Amniotic epithelial cell (primary cell): ENCODE data around the gene NR4A2.

Experiments used
- DNase-seq: peaks from one replicate; pipeline ENCODE4 v3.0.0-alpha.2; 2010; ENCODE audit warnings: low read depth

Gene NR4A2

GRCh38 chr2:156332534-156333273 is at the start of gene NR4A2:
Gene NR4A2 (minus strand): TSS chr2:156332721. CDS start chr2:156330186, 2,535 bp downstream.
- peak; percentile 76 for DNase-seq

GRCh38 chr2:156380117-156380645 is 47.7 kb upstream of the NR4A2 start:
- DNase-seq = peak; percentile 58

- no peak for DNase-seq
Observed at GRCh38 chr2:156379714-156380113, 47.2 kb upstream of the NR4A2 start.

DNA sequence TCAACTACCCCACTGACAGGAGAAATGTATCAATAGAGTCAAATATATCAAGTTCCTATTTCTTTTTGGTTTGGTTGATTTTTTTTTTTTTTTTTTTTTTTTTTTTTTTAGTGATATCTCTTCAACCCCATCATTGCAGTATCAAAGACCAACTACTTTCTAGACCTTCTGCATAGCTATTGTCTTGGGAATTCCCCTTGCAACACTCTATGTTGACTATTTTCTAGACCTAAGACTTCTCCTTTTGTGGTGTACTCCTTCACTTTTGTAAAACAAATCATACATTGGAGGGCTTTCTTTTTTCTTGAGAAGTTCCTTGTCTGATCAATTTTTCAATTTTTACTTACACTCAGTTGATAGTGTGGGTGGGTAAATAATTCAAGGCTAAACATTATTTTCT is 46.5 kb upstream of the NR4A2 start:
- DNase-seq = no peak

DNA sequence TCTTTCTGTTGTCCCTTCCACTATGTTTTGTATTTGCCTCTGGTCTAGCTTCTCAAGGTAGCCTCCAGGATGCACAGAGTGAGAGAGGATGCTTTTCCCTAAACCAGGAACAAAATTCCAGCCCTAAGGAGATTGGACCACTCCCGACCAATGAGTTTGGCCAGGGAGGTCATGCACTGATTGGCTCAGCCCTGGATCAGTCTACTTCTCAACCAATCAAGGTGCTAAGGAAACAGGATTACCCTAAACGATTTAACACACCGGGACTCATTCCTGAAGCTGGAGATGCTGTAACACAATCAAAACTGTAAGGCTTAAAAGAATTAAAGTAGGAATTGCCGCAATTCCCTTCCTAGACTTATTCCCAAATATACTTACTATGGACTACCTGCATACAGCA is 34.2 kb upstream of the NR4A2 start:
- no peak for DNase-seq

- DNase-seq = no peak
Observed at GRCh38 chr2:156363141-156363540, 30.6 kb upstream of the NR4A2 start.

DNA sequence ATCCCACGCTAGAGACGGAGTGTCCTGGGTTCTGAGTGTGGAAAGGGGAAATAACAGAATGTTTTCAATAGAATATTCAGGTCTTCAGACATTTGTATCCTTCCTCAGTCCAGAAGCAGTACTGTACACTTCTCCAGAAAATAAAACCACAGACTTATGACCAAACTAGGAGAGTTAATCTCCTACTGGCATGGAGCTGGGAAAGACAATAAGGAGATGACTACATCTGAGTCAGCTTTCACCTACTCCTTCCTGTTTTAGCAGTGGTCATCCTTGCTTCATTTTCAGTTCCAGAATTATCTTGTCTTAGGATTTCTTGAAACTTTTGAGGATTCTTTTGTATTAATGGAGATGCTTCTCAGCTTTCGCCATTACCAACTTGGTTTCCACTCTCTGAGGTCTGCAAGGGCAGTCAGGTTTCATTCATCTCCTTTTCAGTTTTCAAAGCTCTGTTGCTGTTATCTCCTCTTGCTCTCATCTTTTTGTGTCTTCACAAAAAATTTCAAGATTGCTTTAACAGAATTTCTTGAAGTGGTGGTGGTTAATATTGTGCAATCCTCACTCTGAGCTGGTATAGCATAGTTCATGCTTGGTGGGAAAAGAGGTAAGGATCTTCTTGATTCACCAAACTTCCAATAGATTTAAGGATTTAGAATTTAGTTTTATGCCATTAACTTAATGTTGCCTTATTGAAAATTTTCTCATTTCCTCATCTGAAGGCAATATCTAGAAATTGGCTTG is 23.7 kb upstream of the NR4A2 start:
- peak; percentile 84 for DNase-seq

- DNase-seq = no peak
Observed at GRCh38 chr2:156352911-156353310, 20.4 kb upstream of the NR4A2 start.

DNA sequence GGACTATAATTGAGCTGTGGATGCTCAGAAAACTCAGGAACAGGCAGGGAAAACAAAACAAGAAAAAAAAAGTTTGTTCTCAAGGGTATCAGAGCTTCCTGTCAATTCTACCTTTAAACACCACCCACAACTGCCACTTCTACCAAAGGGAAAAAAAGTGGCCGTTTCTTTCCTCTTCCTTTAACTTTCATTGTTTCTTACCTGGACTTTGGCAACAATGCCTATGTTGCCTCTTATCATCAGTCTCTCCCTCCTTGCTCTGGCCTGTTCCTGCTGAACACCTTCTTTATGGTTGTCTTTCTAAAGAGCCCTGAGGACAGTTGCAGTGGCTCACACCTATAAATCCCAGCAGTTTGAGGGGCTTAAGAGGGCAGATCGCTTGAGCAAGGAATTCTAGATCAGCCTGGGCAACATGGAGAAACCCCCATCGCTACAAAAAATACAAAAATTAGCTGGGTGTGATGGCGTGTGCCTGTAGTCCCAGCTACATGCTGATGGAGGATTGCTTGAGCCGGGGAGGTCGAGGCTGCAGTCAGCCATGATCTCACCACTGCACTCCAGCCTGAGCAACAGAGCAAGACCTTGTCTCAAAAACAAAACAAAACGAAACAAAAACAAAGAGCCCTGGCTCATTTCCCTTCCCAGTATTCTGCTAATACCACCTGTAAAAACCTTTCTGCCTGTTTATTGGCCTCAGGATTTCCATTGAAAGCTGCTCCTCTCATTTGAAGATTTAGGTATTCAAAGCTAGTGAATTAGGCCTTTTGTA is 18.0 kb upstream of the NR4A2 start:
- DNase-seq = no peak

DNA sequence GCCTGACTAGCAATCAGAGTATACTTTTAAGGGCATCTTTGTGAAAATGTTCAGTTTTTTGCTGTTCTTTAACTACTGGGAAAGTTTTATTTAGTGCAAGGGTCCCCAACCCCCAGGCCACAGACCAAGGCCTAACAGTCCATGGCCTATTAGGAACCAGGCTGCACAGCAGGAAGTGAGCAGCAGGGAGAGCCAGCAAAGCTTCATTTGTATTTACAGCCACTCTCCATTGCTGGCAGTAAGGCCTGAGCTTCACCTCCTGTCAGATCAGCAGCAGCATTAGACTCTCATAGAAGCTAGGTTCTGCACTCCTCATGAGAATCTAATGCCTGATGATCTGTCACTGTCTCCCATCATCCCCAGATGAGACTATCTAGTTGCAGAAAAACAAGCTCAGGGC is 17.1 kb upstream of the NR4A2 start:
- DNase-seq = no peak

GRCh38 chr2:156349161-156349560 is 16.6 kb upstream of the NR4A2 start:
- no peak for DNase-seq

DNA sequence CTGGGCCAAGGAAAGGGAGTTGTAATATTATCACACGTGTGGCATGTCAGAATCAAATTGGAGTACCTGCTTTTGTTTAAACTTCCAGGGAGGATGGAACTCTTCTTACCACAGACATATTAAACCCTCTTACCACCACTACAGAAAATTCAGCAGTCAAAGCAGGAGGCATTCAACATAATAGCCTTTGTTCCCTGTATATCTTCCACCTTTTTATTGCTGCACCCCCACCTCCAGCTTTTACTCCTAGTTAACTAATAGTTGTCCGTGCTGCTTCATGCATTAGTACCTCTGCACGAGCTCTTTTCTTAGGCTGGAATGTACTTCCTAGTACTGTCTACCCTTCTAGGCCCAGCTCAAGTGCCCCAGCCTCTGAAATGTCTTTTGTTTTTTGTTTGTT is 14.9 kb upstream of the NR4A2 start:
- no peak for DNase-seq

- no peak for DNase-seq
Observed at GRCh38 chr2:156346731-156347130, 14.2 kb upstream of the NR4A2 start.

GRCh38 chr2:156345582-156345981 is 13.1 kb upstream of the NR4A2 start:
- no peak for DNase-seq

DNA sequence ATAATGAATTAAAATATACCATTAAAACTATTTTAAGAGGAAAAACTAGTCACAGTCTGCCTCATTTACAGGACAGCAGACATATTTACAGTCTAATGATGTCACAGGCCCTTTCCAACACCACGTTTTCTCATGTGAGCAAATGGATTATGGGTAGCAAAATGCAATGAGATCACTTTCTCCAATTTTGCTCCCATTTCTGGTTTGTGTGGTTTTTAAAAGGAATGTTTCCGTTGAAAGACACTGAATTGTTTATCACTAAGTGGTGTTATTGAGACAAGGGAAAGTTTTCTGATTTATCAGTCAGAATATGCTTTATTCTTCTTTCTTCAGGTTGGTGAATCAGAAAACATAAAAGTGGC is 11.4 kb upstream of the NR4A2 start:
- DNase-seq = peak; percentile 32

DNA sequence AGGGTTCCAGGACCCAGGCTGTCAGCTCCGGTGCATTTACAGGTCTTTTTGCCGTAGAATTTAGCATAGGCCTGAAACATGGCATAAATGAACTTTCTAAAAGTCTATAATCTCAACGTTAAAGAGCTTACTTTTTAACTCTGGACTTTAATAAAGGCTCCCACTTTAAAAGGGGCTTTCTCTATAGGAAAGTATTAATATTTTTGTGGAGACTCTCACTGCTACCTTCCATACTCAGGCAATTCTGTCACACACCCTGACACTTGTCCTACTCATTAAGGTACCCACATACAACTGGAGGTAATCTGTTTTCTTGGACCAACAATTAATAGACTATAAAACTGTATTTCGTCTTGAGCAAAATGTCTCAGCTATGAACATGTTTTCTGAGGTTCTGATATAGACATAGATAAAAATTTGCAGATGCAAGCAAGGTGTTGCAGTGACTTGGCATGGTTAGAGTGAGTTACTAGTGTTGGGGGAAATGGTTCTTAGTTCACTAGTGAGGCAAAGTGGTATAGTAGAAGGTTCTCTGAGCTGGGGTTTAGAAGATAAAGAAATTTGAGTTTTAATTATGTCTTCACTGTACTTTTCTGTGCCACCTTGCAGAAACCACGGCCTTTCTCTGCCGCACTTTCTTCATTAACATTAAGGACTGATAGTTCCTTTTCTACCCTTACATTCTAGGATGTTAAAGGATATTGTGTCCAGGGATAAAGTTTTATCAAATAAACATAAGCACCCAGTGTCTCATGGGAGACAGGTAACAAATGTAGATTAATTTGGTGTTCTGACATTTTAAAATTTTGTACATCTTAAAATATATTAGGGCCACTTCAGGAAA is 10.8 kb upstream of the NR4A2 start:
- DNase-seq = no peak

- peak; percentile 89 for DNase-seq
Observed at GRCh38 chr2:156342254-156343095, 10.0 kb upstream of the NR4A2 start.

DNA sequence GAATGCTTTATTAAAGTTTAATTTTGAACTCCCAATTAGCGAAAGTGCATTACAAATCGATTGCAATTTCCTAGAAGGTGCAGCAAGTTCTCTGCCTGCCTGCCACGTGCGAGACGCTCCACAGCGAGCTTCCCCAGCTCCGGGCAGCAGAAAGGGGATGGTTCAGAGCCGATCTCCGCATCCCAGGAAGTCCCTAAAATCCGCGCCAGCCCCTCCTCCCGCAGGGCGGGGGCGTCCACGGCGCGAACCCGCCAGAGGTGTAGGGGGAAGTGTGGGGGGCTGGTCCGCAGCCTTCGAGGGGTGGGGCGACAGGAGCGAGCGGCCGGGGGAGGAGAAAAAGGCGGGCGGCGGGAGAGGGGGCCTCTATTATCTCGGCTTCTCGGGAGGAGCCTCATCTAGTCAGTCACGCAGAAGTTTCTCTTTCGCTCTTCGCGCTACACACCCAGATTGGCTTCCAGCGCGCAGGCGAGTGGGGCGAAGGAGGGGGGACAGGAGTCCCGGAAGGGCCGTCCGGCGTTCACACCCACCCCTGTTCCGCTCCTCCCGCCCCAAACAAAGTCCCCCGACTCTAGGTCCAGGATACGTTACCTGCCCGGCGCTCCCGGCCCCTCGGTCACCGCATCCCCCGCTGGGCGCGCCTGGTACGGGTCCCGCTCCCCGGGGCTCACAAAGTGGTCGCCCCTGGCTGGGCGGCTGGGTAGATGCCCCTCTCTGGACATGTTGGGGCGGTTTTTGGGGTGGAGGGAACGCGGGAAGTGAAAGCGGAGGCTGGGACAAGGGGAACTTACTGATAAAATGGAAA is 9.1 kb upstream of the NR4A2 start:
- DNase-seq = peak; percentile 90

GRCh38 chr2:156340804-156341451 is 8.4 kb upstream of the NR4A2 start:
- DNase-seq = peak; percentile 15
